ENCODE results near the gene MAPK8.

Gene MAPK8

DNA sequence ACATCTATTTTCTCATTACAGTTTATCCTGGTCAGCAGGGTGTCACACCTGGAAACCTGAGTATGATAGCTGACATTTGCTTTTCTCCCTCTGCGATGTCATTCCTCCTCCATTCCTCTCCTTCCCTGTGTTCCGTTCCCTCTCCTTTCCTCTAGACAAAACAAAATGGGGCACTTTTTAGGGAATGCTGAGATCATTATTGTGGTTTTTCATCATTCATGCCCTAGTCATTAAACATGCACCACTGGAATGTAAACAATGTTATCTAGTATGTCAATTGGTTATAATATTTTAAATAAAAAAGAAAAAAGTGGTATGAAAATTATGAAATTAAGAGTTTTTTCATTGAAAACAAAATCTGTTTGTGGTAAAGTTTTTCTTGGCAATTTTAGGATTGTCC is 132.6 kb downstream of the MAPK8 start:
- Histone ChIP-seq H3K27me3 (replicated peaks) (no peaks in the 10 kb centered on the region), H3K36me3 (replicated peaks) (peaks cover 2% of the 10 kb centered on the region), H3K27ac (no peak overlapping the region), H3K4me3 (ENCODE audit: low read depth, low read length) (no peak overlapping the region)
- TF ChIP-seq, protein P1, sequence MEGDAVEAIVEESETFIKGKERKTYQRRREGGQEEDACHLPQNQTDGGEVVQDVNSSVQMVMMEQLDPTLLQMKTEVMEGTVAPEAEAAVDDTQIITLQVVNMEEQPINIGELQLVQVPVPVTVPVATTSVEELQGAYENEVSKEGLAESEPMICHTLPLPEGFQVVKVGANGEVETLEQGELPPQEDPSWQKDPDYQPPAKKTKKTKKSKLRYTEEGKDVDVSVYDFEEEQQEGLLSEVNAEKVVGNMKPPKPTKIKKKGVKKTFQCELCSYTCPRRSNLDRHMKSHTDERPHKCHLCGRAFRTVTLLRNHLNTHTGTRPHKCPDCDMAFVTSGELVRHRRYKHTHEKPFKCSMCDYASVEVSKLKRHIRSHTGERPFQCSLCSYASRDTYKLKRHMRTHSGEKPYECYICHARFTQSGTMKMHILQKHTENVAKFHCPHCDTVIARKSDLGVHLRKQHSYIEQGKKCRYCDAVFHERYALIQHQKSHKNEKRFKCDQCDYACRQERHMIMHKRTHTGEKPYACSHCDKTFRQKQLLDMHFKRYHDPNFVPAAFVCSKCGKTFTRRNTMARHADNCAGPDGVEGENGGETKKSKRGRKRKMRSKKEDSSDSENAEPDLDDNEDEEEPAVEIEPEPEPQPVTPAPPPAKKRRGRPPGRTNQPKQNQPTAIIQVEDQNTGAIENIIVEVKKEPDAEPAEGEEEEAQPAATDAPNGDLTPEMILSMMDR (IDR thresholded peaks at IDR 0.05; ENCODE audit: low read depth, low read length, missing control alignments) = no peak
- in situ Hi-C loops (cut with HindIII; ENCODE audit: low pct_ligation_motif_present, low sequenced_read_pairs) = no loop called here
- DNase-seq = peak; percentile 32

DNA sequence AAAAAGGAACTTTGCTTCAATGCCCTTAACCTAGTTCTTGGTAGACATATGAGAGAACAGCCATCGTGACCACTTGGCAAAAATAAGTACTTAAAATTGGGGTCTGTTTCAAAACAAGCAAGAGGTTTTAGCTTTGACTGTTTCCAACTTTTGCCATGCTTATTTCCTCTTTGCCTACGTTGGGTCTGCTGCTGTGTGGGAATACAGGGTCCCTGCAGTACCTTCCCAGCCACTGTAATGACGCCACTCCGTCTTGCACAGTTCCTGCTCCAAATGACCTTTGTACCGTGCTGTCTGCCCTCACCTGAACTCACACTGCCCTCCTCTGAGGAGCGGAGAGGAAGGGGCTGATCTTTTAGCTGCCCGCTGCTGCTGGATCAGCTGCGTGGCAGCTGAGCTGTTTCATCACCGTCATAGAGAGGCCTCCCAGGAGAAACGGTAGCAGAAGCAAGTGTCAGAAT is 133.1 kb downstream of the MAPK8 start:
- H3K27ac ChIP-seq = peak overlapping the region; percentile 4
- no peaks in the 10 kb centered on the region for H3K27me3 ChIP-seq (replicated peaks)
- H3K36me3 ChIP-seq (replicated peaks) = peaks cover 2% of the 10 kb centered on the region
- in situ Hi-C loops (cut with HindIII; ENCODE audit: low pct_ligation_motif_present, low sequenced_read_pairs) = no loop called here
- H3K4me3 ChIP-seq (ENCODE audit: low read depth, low read length) = no peak overlapping the region
- TF ChIP-seq, protein P1 (IDR thresholded peaks at IDR 0.05; ENCODE audit: low read depth, low read length, missing control alignments) = no peak
- DNase-seq = no peak

DNA sequence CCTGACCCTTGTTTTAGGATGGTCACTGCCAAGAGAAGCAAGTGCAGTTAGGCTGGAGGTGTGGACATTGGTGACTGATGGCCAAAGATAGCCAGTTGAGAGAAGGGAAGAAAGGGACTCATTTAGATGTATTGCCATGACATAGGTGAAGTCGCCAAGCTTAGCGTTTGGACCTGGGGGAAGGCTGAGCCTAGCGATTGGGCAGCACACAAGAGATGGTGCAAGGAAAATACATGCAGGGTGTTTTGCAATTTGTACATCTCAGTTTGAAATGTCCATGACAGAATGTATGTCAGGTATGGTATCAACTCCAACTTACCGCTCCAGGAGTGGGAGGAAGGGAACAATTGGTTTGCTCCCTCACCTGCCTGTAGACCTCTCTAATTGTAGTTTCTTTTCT is 134.3 kb downstream of the MAPK8 start:
- in situ Hi-C loops (cut with HindIII; ENCODE audit: low pct_ligation_motif_present, low sequenced_read_pairs) = no loop called here
- Histone ChIP-seq H3K27me3 (replicated peaks) (no peaks in the 10 kb centered on the region), H3K36me3 (replicated peaks) (peaks cover 9% of the 10 kb centered on the region), H3K4me3 (ENCODE audit: low read depth, low read length) (no peak overlapping the region), H3K27ac (no peak overlapping the region)
- TF ChIP-seq, protein P1 (IDR thresholded peaks at IDR 0.05; ENCODE audit: low read depth, low read length, missing control alignments) = no peak
- no peak for DNase-seq

DNA sequence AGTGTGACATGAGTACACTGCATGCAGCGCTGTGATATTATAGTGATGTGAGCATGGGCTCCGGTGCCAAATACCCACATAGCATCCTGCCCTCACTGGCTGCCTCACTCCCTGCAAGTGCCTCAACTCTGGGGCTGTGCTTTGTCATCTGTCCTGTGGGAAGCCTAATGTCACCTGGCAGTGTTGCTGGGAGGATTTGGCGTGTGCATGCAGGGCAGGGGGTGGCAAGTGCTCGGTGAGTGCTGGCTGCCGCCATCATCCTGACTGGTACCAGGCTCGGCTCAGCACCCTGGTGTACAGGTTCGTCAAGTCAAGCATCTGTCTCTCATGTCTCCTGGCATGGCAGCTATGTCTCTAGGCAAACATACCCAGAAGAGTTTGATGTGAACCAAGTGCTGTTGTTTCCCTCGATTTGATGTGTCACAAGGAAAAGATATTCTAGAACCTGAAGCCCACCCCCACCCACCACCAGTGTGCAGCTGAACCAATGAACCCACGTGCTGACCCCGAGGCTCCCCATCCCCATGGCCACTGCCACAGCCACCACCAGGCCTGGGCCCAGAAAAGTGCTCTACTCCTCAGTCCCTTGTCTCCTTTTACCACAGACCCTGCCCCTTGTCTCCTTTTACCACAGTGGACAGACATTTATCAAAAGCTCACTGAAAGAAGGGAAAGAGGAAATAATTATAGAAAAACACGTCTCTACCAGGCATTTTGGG is 135.8 kb downstream of the MAPK8 start:
- Histone ChIP-seq H3K36me3 (replicated peaks) (peaks cover 20% of the 10 kb centered on the region), H3K27ac (no peak overlapping the region), H3K4me3 (ENCODE audit: low read depth, low read length) (no peak overlapping the region), H3K27me3 (replicated peaks) (no peaks in the 10 kb centered on the region)
- in situ Hi-C loops (cut with HindIII; ENCODE audit: low pct_ligation_motif_present, low sequenced_read_pairs) = no loop called here
- TF ChIP-seq, protein P1 (IDR thresholded peaks at IDR 0.05; ENCODE audit: low read depth, low read length, missing control alignments) = no peak
- no peak for DNase-seq

DNA sequence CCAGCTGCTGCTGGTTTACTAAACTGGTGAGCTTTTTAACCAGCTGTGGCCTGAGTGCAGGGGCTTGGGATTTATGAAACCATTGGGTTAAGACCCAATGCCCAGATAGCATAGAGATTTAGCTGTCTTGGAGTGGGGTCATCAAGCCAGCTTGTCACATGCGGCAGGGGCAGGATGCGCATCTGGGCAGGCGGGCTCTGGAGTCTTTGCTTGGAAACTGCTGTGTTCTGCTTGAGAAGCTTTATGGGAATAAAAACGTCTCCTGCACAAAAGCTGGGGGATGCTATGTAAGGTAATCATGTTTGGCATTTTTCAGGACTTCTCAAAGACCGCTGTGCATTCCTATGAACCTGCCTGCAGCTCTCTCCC is 136.3 kb downstream of the MAPK8 start:
- Histone ChIP-seq H3K27ac (no peak overlapping the region), H3K27me3 (replicated peaks) (no peaks in the 10 kb centered on the region), H3K4me3 (ENCODE audit: low read depth, low read length) (no peak overlapping the region), H3K36me3 (replicated peaks) (peaks cover 24% of the 10 kb centered on the region)
- TF ChIP-seq, protein P1 (IDR thresholded peaks at IDR 0.05; ENCODE audit: low read depth, low read length, missing control alignments) = no peak
- DNase-seq = no peak
- in situ Hi-C loops (cut with HindIII; ENCODE audit: low pct_ligation_motif_present, low sequenced_read_pairs) = no loop called here

DNA sequence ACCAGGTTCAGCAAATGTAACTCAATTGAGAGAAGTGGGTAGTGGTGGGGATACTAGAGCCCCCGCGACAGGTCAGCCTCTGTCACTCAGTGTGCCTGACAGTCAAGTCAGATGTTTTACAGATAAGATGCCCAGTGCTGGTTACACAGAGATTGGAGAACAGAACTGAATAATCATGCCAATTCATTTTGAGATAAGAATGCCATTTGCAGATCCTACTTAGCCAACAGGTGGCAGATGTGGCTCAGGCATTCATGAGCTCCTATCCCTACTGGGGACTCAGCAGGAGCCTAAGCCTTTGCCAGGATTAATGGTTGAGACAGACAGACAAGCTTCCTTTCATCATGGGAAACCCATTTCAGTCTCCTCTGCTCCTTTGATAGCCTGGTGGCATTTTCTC is 137.8 kb downstream of the MAPK8 start:
- in situ Hi-C loops (cut with HindIII; ENCODE audit: low pct_ligation_motif_present, low sequenced_read_pairs) = no loop called here
- peak; percentile 28 for DNase-seq
- H3K27me3 ChIP-seq (replicated peaks) = no peaks in the 10 kb centered on the region
- H3K4me3 ChIP-seq (ENCODE audit: low read depth, low read length) = no peak overlapping the region
- TF ChIP-seq, protein P1 (IDR thresholded peaks at IDR 0.05; ENCODE audit: low read depth, low read length, missing control alignments) = peak; percentile 45
- H3K27ac ChIP-seq = no peak overlapping the region
- H3K36me3 ChIP-seq (replicated peaks) = peaks cover 24% of the 10 kb centered on the region
